Cardiac muscle cell (in vitro differentiated cells and primary cell): Measurements from ENCODE around the gene WFDC1. TPM values are rescaled to one million over a fixed set of nuclear protein-coding genes. Genes with fewer than 3 reads are reported as not detected.

Experiments
- DNase-seq, 2 donors: peaks; one replicate each; pipeline versions ENCODE4 v3.0.0 to v3.0.0-alpha.2; 2010 to 2017; ENCODE audit warnings: low read depth in 1 of 2, low spot score in 1 of 2
- H3K27ac ChIP-seq: fragments of 200-600 bp; sonication (generic); 2 replicates; pipeline ENCODE4 v1.5.1; 2016
- H3K27me3 ChIP-seq: fragments of 200-600 bp; sonication (generic); 2 replicates; pipeline ENCODE4 v1.6.0; 2016; ENCODE audit warnings: control low read depth
- H3K36me3 ChIP-seq: fragments of 200-600 bp; sonication (generic); 2 replicates; pipeline ENCODE4 v1.5.1; 2016; ENCODE audit warnings: control low read depth
- H3K4me1 ChIP-seq: fragments of 200-600 bp; sonication (generic); 2 replicates; pipeline ENCODE4 v1.8.1; 2017; ENCODE audit warnings: low read depth, mild to moderate bottlenecking, mixed run types
- H3K4me3 ChIP-seq: fragments of 200-600 bp; sonication (generic); 2 replicates; pipeline ENCODE4 v1.5.1; 2016; ENCODE audit warnings: mild to moderate bottlenecking
- H3K9me3 ChIP-seq: fragments of 200-600 bp; sonication (generic); 2 replicates; pipeline ENCODE4 v1.5.1; 2017; ENCODE audit warnings: low read depth, mild to moderate bottlenecking, control low read depth
- CTCF ChIP-seq: IDR thresholded peaks from 2 replicates; pipeline ENCODE4 v1.5.1; 2012; ENCODE audit warnings: low read depth, mild to moderate bottlenecking, low read length
- polyA plus RNA-seq: library from polyadenylated mRNA; unstranded; fragments of >200 nt; fragmentation: Nextera tagmentation; extraction: Ambion mirVana; gene quantifications from 2 replicates; pipeline ENCODE4 v1.2.1, GENCODE V29; 2016
- total RNA-seq: library from RNA; depleted of rRNA; stranded (reverse); fragments of >200 nt; gene quantifications from 2 replicates; pipeline ENCODE4 v1.2.3, GENCODE V29; 2016

Gene WFDC1
- total and polyA plus RNA-seq, 2 experiments from 2014 or later: 18.5 to 22.2 TPM

- no peak overlapping the region for H3K4me3 ChIP-seq
- no peaks in the 10 kb centered on the region for H3K36me3 ChIP-seq
- H3K9me3 ChIP-seq: no peaks in the 10 kb centered on the region
- peaks cover 5% of the 10 kb centered on the region for H3K27me3 ChIP-seq
- H3K4me1 ChIP-seq: no peaks in the 10 kb centered on the region
- no peak overlapping the region for H3K27ac ChIP-seq
- TF ChIP-seq CTCF: no peak
- DNase-seq: no peak
These were observed 33.3 kb downstream of the WFDC1 start for GRCh38 chr16:84327926-84328505.

GRCh38 chr16:84329016-84329415, 34.3 kb downstream of the WFDC1 start:
- TF ChIP-seq CTCF: no peak
- Histone ChIP-seq H3K36me3 (no peaks in the 10 kb centered on the region), H3K4me1 (no peaks in the 10 kb centered on the region), H3K27ac (no peak overlapping the region), H3K27me3 (no peaks in the 10 kb centered on the region), H3K9me3 (no peaks in the 10 kb centered on the region), H3K4me3 (no peak overlapping the region)
- DNase-seq: no peak

GRCh38 chr16:84329843-84330684, 35.4 kb downstream of the WFDC1 start:
- H3K4me1 ChIP-seq: no peaks in the 10 kb centered on the region
- H3K36me3 ChIP-seq: no peaks in the 10 kb centered on the region
- TF ChIP-seq CTCF: no peak
- H3K27ac ChIP-seq: no peak overlapping the region
- H3K4me3 ChIP-seq: no peak overlapping the region
- H3K9me3 ChIP-seq: no peaks in the 10 kb centered on the region
- no peaks in the 10 kb centered on the region for H3K27me3 ChIP-seq
- DNase-seq: no peak

DNA sequence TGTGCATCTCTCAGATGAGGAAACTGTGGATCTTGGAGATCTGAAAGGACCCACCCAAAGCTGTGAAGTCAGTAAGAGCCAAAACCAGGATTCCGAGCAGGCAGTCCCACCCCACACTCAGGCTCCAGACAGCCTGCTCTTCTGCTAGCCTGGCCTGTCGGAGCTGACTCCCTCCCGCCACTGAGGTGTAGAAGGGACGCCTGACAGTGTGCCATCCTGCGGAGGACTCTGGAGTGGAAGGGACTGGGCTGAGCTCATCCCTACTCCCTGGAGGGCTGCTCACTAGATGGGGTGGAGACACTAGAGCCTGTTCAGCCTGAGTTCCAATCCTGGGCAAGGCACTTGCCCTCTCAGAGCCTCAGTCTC, 36.0 kb downstream of the WFDC1 start:
- H3K27ac ChIP-seq: no peak overlapping the region
- no peaks in the 10 kb centered on the region for H3K4me1 ChIP-seq
- H3K36me3 ChIP-seq: no peaks in the 10 kb centered on the region
- no peak for TF ChIP-seq CTCF
- H3K9me3 ChIP-seq: no peaks in the 10 kb centered on the region
- H3K4me3 ChIP-seq: no peak overlapping the region
- no peak for DNase-seq
- no peaks in the 10 kb centered on the region for H3K27me3 ChIP-seq

- H3K9me3 ChIP-seq: no peaks in the 10 kb centered on the region
- H3K4me1 ChIP-seq: no peaks in the 10 kb centered on the region
- H3K27me3 ChIP-seq: no peaks in the 10 kb centered on the region
- no peaks in the 10 kb centered on the region for H3K36me3 ChIP-seq
- no peak overlapping the region for H3K27ac ChIP-seq
- no peak overlapping the region for H3K4me3 ChIP-seq
- no peak for TF ChIP-seq CTCF
- no peak for DNase-seq
These were observed 37.5 kb downstream of the WFDC1 start for GRCh38 chr16:84331998-84332780.
